OCI-LY7 (cell line): ENCODE data around the gene LCK.

Experiments used
- CTCF ChIP-seq: fragments of 200-600 bp; sonication (generic); conservative IDR thresholded peaks from 2 replicates; pipeline ENCODE4 v1.5.1; 2014; ENCODE audit warnings: mild to moderate bottlenecking, antibody characterized with exemption, low read length, moderate library complexity, mixed read lengths
- EZH2phosphoT487 ChIP-seq: fragments of 200-600 bp; sonication (generic); IDR thresholded peaks from 2 replicates; pipeline ENCODE4 v1.6.1; 2018; ENCODE audit warnings: low read depth, borderline replicate concordance, mild to moderate bottlenecking, mixed run types, antibody characterized with exemption, low read length, moderate library complexity, mixed read lengths

GRCh38 chr1:32208891-32209328 lies 42.2 kb upstream of the LCK start, which contains the start of gene DCDC2B:
- TF ChIP-seq CTCF (no peak), EZH2phosphoT487 (no peak)
